ENCODE measurements around the gene CENPF. TPM values are rescaled to one million over a fixed set of nuclear protein-coding genes. Genes with fewer than 3 reads are reported as not detected.
"Not testable (repeated sequence)": the region's sequence is repeated elsewhere in the genome, so short reads cannot be mapped to it uniquely, and the experiment has no call there.

The CENPF gene
- total RNA-seq, 1 experiment from 2014 or later = 64.2 TPM

DNA sequence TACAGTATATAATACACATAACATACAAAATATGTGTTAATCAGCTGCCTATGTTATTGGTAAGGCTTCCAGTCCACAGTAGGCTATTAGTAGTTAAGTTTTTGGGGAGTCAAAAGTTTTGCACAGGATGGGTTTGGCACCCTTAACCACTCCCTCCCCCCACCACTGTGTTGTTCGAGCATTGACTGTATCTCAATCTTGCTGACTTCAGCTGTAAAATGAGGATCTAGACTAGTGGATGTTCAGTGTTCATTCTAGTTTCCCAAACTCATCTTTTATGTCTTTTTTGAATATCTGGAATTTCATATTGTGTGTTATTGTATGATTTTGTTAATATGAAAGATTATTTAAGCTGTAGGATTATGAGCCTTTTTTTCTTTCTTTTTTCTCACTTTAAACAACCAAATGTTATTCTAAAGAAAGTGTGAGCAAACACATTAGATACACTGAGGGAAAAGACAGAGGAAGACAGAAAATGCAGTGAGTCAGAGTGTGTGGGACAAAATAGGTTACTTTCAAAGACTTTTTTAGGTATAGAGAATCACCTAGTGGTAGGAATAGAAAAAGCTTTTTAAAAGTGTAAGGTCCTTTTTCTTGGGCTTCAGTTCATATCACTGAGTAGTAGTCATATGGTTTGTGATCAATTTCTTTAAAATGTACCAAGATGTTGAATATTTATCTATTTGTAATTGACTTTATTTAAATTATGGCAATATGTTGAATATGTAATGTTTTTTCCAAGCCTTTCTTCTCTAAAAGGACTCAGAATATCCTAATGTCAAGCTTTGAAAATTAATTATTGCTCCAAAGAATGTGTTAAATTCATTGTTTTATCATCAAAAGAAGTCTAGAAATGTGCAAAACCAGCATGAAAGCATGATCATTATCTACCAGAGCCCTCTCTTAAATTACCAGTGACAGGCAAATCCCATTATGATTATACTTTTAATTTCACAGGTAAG lies 17.9 kb upstream of the CENPF start:
- peak; percentile 59 for DNase-seq (ENCODE audit: low read depth)

GRCh38 chr1:214586621-214587020 lies 16.4 kb upstream of the CENPF start:
- DNase-seq (ENCODE audit: low read depth) = no peak

- no peak for DNase-seq (ENCODE audit: low read depth)
These were observed 15.8 kb upstream of the CENPF start for GRCh38 chr1:214587165-214587564.

DNA sequence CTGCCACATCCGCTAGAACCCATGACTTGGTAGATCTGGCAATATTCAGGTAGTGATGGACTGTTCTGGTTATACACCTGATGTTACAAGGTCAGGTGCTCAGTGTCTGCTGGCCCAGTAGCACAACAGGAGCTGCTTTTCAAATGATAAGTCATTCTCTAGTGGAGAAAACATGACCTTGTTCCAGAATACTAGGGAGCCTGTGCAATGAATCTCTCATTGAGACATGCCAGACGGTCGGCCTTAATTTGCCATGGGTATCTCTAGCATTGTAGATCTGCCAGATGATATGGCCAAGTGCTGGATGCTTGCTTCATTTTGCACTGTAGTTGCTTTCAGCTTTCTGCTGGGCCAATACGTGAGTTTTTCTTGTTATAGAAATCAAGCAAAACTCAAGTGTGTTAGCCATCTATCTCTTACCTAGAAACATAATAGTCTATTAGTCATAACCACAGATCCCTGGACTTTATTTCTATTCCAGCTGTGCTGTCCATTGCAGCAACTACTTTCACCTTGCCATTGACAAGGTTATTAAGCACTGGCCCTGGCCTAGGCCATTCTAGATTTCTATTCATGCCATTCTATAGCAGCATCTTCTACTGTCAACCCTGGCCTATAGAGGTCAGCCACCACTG lies 13.9 kb upstream of the CENPF start:
- DNase-seq (ENCODE audit: low read depth) = no peak

DNA sequence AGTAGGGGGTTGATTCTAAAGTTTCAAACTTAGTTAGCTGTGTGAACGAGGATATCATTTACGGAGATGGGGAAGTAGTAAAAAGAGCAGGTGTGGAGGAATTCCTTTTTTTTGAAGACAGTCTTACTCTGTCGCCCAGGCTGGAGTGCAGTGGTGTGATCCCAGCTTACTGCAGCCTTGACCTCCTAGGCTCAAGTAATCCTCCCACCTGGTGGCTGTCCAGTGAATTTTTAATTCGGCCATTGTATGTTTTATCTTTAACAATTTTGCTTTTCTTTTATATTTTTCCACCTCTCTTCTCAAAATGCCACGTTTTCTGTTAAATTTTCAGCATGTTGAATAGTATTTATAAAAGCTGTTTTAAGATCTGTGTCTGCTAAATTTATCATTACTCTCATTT lies 12.3 kb upstream of the CENPF start:
- no peak for DNase-seq (ENCODE audit: low read depth)

DNA sequence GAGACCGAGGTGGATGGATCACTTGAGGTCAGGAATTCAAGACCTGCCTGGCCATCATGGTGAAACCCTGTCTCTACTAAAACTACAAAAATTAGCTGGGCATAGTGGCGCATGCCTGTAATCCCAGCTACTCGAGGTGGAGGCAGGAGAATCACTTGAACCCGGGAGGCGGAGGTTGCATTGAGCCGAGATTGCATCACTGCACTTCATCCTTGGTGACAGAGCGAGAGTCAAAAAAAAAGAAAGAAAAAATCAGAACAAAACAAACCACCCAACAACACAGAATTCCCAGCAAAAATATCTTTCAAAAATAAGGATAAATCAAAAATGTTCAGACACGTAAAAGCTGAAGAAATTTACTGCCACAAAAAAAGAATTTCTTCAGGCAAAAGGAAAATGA lies 11.1 kb upstream of the CENPF start:
- not testable (repeated sequence) for DNase-seq (ENCODE audit: low read depth)

GRCh38 chr1:214593158-214593557 lies 9.8 kb upstream of the CENPF start:
- no peak for DNase-seq (ENCODE audit: low read depth)

DNA sequence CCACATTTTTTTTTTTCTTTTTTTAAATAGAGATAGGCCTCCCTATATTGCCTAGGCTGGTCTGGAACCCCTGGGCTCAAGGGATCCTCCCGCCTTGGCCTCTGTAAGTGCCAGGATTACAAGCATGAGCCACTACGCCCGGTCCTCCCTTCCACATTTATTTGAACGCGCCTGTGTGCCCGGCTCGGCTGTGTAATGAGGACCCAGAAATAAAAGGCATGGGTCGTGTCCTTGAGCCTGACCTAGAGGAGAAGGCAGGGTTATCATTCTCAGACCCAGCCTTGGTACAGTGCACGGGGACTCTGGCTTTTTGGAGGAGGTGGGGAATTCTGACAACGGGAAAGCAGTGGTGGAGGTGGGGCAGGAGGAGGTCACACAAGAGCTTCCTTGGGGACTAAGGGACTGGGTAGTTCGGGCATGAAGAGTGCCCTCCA lies 841 bp downstream of the CENPF start:
- DNase-seq (ENCODE audit: low read depth) = peak; percentile 25

DNA sequence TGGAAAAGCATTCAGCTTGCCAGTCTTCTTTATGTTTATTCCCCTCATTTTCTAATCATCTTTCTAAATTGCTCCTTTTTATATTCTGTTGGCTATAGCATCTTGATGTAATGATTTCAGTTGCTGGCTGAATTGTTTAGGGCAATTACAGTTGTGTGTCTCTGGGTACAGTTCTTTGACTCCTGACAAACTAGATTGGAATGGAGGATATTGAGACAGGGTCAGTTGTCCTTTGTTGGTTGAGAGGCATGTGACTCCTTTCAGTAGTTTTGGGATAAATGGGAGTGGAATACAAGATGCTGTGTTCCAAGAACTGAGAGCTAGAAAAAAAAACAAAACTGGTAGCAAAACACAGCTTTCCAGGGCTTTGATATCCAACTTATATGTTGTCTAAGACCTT lies 1.5 kb downstream of the CENPF start:
- DNase-seq (ENCODE audit: low read depth) = no peak

- DNase-seq (ENCODE audit: low read depth) = not testable (repeated sequence)
These were observed 2.5 kb downstream of the CENPF start for GRCh38 chr1:214605484-214605883.

DNA sequence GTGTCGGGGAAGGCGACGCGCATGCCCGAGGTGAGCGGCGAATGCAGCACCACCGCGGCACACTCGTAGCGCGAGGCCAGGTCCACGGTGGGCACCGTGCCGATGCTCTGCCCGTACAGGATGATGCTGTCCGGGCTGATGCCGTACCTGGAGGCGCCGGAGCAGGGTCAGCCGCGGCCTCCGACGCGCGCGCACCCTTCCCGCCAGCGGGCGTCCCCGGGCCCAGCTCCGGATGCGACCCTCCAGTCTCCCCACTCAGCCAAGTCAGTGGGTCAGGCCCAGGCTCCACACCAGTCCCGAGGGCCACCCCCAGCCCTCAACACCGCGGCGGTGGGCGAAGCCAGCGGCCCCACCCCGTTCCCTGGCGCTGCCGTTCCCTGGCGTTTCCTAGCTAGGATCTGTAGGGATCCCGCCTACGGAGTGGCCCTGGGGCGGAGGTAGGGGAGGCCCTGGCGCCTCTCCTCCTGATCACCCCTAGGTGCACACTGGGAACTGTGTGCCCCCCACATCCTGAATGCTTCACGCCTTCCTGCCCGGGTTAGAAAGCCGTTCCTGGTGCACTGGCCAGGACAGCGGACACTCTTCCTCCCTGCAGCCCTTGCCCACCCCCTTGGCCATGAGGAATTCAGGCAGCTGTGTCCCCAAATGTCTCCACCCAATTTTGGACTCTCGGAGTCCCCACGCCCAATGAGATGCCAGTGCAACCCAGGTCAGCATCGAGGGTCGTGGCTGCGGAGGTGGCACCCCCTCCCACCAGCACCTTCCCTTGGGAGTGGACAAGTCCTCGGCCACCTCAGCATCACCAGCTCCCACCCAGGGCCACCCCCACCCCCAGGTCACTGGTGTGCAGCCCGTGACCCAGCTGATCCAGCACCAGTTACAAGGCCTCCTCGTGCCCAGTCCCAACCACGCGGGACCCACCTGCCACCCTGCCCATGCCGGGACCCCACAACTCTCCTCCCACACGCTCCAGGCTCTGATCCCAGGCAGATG lies 3.2 kb downstream of the CENPF start:
- not testable (repeated sequence) for DNase-seq (ENCODE audit: low read depth)

DNA sequence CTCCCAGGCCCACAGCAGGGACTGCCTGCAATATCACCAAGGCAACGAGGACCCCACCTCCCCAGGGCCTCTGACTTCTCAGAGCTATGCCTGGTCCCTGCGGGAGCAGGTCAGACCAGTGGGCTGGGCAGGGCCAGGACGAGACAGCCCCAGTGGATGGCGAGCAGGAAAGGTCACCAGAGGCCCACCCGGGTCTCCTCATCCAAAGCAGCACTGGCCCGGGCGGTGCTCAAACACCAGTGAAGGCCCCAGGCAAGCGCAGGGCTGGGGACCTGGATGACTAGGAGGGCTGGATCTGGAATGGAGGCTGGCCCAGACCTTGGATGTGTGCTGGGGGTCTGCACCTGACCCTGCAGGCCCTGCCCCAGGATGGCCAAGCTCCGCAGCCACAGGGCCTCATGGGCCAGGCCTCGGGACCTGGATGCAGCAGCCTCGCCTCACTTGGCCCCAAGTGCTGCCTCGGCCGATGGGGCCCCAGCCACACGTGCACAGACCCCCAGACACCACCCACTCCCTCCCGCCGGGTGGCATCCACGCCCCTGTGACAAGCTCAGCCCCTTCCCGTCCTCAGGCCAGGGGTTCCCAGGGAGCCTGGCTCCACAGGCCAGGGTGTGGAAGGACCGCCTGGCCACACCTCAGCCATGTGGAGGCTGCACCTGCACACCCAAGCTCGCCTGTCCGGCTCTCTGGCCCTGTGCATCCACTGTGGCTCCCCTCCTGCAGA lies 4.7 kb downstream of the CENPF start:
- DNase-seq (ENCODE audit: low read depth) = not testable (repeated sequence)

- not testable (repeated sequence) for DNase-seq (ENCODE audit: low read depth)
These were observed 5.3 kb downstream of the CENPF start for GRCh38 chr1:214608216-214608783.

DNA sequence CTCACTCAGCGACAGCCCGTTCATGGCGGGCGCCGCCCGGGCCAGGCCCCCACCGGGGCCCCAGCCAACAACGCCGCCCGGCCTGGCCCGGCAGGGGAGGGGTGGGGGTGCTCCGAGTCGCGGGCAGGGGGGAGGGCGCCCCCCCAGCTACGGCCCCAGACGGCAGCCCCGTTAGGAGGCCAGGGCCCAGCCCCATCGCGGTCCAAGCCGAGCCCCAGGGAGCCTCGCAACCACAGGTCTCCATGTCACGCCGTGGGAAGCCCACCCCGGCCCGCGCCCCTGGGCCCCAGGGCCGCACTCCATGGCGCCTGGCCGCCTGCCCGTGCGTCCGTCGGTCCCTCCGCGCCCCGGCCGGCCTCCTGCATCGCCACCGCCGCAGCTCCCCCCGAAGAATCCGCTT lies 5.8 kb downstream of the CENPF start:
- DNase-seq (ENCODE audit: low read depth) = not testable (repeated sequence)

DNA sequence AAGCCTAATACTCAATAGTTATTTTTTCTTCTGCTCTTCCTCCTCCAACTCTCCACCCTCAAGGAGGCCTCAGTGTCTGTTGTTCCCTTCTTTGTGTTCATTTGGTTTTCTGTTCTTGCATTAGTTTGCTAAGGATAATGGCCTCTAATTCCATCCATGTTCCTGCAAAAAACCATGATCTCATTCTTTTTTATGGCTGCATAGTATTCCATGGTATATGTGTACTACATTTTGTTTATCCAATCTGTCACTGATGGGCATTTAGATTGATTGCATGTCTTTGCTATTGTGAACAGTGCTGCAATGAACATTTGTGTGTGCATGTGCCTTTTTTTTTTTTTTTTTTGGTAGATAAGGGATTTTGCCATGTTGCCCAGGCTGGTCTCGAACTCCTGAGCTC lies 6.7 kb downstream of the CENPF start:
- no peak for DNase-seq (ENCODE audit: low read depth)

GRCh38 chr1:214610136-214610535 lies 7.1 kb downstream of the CENPF start:
- DNase-seq (ENCODE audit: low read depth) = not testable (repeated sequence)

DNA sequence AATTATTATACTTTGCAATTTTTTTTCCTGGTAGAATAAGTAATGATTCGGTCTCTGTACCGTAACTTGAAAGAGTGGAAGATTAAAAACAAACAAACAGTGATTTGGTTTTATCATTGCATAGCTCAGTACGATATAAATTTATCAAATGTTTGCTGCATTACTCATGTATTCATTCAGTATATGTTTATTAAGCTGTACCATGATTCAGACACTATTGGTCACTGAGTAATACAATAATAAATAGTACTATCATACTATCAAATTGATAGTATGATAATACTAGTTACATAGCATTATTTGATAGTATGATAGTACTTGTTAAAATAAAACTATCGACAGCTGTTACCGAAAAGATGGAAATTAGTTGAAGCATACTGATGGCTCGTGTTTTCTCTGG lies 12.1 kb downstream of the CENPF start:
- DNase-seq (ENCODE audit: low read depth) = no peak

DNA sequence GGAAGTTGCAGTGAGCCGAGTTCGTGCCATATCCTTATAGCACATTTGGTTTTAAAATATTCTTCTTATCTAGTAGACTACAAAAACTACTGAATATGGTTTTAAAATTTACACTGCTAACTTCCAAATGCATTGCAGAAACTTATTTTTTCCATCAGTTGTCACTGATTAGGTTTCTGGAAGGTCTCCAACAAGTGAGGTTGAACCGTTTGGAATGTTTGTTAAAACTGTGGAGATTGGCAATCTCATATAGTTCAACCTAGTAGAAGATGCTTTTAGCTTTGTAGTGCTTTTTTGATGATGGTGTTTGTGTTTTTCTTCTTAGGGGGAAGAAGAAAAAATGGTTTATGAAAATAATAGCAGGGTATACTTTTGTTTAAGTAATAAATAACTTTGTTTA lies 12.9 kb downstream of the CENPF start:
- DNase-seq (ENCODE audit: low read depth) = no peak

- no peak for DNase-seq (ENCODE audit: low read depth)
These were observed 14.3 kb downstream of the CENPF start for GRCh38 chr1:214617246-214617645.

- DNase-seq (ENCODE audit: low read depth) = no peak
These were observed 14.8 kb downstream of the CENPF start for GRCh38 chr1:214617843-214618242.

- no peak for DNase-seq (ENCODE audit: low read depth)
These were observed 18.2 kb downstream of the CENPF start for GRCh38 chr1:214621236-214621635.
